Hepatocyte (in vitro differentiated cells): Measurements from ENCODE around the gene GOT1.

Experiments
- CTCF ChIP-seq: fragments of 200-600 bp; sonication (generic); IDR thresholded peaks from 2 replicates; pipeline ENCODE4 v1.5.1; 2016; ENCODE audit warnings: antibody characterized with exemption, mild to moderate bottlenecking; ENCODE audit not compliant: poor library complexity
- EZH2 ChIP-seq: fragments of 200-600 bp; sonication (generic); IDR thresholded peaks from 2 replicates; pipeline ENCODE4 v1.6.1; 2016; ENCODE audit warnings: antibody characterized with exemption, mild to moderate bottlenecking, borderline replicate concordance
- EZH2phosphoT487 ChIP-seq: fragments of 200-600 bp; sonication (generic); IDR thresholded peaks from one replicate; pipeline ENCODE4 v1.6.1; 2018; ENCODE audit warnings: antibody characterized with exemption, mild to moderate bottlenecking, low read depth, moderate library complexity; ENCODE audit not compliant: unreplicated experiment, severe bottlenecking

GRCh38 chr10:99466632-99467223 is 36.3 kb upstream of the GOT1 start:
- TF ChIP-seq CTCF (no peak), EZH2phosphoT487 (no peak), EZH2 (no peak)
